H1 (cell line): ENCODE measurements around the gene C1QL2.

Source experiments
- CTCF ChIP-seq, 3 experiments: IDR thresholded peaks; 1 replicate in 2 of 3; 2 replicates in 1 of 3; pipeline versions ENCODE4 v1.5.1 to v1.6.1; 2011; ENCODE audit warnings: low read length in 3 of 3, mild to moderate bottlenecking in 3 of 3, inconsistent platforms in 2 of 3, low read depth in 1 of 3, moderate library complexity in 1 of 3; ENCODE audit not compliant: insufficient read depth in 1 of 3; ENCODE audit errors: control extremely low read depth in 1 of 3
- EP300 ChIP-seq, 2 experiments: IDR thresholded peaks; 1 replicate in 1 of 2; 2 replicates in 1 of 2; pipeline ENCODE4 v1.6.1; 2011 to 2012; ENCODE audit warnings: low read depth in 2 of 2, low read length in 2 of 2, mild to moderate bottlenecking in 2 of 2, borderline replicate concordance in 1 of 2, inconsistent platforms in 1 of 2, moderate library complexity in 1 of 2
- HDAC6 ChIP-seq: IDR thresholded peaks from one replicate; pipeline ENCODE4 v1.7.1; 2012; ENCODE audit warnings: low read depth, mild to moderate bottlenecking, inconsistent platforms, low read length, moderate library complexity
- TEAD4 ChIP-seq: IDR thresholded peaks from 2 replicates; pipeline ENCODE4 v1.6.1; 2012; ENCODE audit warnings: low read depth, low read length, inconsistent platforms, mixed read lengths

GRCh38 chr2:119109866-119110265, 48.7 kb downstream of the C1QL2 start:
- no peak for TF ChIP-seq CTCF (IDR thresholded peaks at IDR 0.05; ENCODE audit: control extremely low read depth in 1 of 3, insufficient read depth in 1 of 3, low read depth in 1 of 3, low read length in 3 of 3)
- TF ChIP-seq HDAC6, result no peak
- TF ChIP-seq TEAD4, result no peak
- TF ChIP-seq EP300 (IDR thresholded peaks at IDR 0.05; ENCODE audit: borderline replicate concordance in 1 of 2, low read depth in 2 of 2, low read length in 2 of 2), result no peak
